GM12872 (cell line): ENCODE measurements around the gene MRPL49.

ENCODE experiments used
- CTCF ChIP-seq: IDR thresholded peaks from 3 replicates; pipeline ENCODE4 v1.5.1; 2011; ENCODE audit warnings: low read depth, mild to moderate bottlenecking, low read length, moderate library complexity; ENCODE audit not compliant: insufficient read depth

MRPL49 gene

DNA sequence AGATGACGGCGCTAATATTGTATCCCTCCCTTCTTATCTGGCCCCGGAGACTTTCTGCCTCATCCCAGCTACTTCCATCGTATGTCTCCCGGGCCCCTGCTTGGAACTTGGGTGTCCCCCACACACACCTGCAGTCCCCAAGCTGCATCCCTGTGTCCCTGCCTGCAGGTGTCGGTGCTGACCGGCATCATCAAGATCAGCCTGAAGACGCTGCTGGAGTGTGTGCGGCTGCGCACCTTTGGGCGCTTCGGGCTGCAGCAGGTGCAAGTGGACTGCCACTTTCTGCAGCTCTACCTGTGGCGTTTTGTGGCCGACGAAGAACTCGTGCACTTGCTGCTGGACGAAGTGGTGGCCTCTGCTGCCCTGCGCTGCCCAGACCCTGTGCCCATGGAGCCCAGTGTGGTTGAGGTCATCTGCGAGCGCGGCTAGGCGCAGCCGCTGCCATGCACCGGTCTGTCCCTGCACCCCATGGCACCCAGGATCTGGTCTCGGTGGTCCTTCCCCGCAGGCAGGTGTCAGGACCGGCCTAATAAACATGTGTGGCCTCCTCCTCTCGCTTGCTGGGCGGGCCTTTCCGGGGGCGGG, 10.9 kb upstream of the MRPL49 start:
- TF ChIP-seq CTCF = no peak

GRCh38 chr11:65111744-65112545, 10.2 kb upstream of the MRPL49 start, which contains the start of gene TM7SF2:
TSS of gene TM7SF2 (plus strand) at chr11:65111872. CDS start at chr11:65112016, 144 bp downstream.
- TF ChIP-seq CTCF = no peak

DNA sequence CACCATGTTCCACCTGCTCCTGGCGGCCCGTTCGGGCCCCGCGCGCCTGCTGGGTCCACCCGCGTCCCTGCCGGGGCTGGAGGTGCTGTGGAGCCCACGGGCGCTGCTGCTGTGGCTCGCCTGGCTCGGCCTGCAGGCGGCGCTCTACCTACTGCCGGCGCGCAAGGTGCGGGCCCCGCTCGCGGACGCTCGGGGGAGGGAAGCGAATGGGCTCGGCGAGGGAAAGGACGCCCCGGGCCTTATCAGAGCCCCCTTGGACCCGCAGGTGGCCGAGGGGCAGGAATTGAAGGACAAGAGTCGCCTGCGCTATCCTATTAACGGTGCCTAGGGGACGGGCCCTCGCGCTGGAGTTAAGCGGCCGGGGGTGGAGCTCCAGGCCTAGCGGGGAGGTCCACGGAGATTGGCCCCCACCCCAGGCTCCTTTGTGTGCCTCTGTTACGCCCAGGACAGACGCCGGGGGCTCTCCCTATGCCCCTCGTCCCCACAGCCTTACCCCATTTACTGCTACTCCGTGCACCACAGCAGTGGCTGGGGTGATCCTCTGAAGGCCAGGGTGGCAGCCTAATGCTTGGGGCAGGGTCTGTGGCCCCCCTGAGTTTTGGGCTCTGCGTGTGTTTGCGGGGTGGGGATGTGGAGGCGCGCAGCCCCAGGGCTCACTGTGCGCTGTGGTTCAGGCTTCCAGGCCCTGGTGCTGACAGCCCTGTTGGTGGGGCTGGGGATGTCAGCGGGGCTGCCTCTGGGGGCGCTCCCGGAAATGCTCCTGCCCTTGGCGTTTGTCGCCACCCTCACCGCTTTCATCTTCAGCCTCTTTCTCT, 9.4 kb upstream of the MRPL49 start:
- peak; percentile 91 for TF ChIP-seq CTCF

- no peak for TF ChIP-seq CTCF
Measured at GRCh38 chr11:65113361-65113756, 8.8 kb upstream of the MRPL49 start.

GRCh38 chr11:65113839-65114238, 8.3 kb upstream of the MRPL49 start:
- no peak for TF ChIP-seq CTCF

DNA sequence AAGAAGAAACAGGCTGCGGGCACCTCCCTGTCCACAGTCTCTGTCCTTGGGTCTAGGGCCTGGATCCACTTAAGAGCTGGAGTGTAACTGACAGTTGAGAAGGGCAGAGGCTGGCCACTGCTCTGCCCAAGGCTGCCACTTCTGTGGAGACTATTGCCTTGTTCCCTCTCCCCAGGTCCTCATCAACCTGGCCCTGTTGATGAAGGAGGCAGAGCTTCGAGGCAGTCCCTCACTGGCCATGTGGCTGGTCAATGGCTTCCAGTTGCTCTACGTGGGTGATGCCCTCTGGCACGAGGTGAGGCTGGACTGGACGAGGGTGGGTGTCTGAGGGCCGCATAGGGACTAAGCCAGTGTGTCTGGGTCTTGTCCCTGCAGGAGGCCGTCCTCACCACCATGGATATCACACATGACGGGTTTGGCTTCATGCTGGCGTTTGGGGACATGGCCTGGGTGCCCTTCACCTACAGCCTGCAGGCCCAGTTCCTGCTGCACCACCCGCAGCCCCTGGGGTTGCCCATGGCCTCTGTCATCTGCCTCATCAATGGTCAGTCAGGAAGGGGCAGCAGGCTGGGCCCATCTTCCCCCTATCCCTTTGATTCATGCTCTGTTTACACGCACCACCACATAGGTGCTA, 7.5 kb upstream of the MRPL49 start:
- no peak for TF ChIP-seq CTCF

- no peak for TF ChIP-seq CTCF
Measured at GRCh38 chr11:65115361-65116082, 6.6 kb upstream of the MRPL49 start.
